Stomach (tissue), 4 donors: ENCODE data around the gene THSD4.

Source experiments
- CTCF ChIP-seq, 7 experiments: fragments of 450-650 bp in 4 of 7; fragments of 200-600 bp in 3 of 7; sonication (generic) in 3 of 7; IDR thresholded peaks; one replicate each; pipeline ENCODE4 v1.5.1; 2016 to 2019; ENCODE audit warnings: antibody characterized with exemption in 7 of 7, control low read depth in 2 of 7, mild to moderate bottlenecking in 1 of 7
- EP300 ChIP-seq: sonication (generic); formaldehyde crosslinking; IDR thresholded peaks from one replicate; pipeline ENCODE4 v1.6.1; 2017; ENCODE audit warnings: antibody characterized with exemption
- POLR2AphosphoS5 ChIP-seq, 3 donors: sonication (generic); formaldehyde crosslinking; IDR thresholded peaks; one replicate each; pipeline ENCODE4 v1.6.1; 2016; ENCODE audit warnings: antibody characterized with exemption in 3 of 3

GRCh38 chr15:71651750-71652186 is 536.5 kb downstream of the THSD4 start:
- TF ChIP-seq POLR2AphosphoS5 (IDR thresholded peaks at IDR 0.05) (peak in 1 of 3 donors; percentile 46), CTCF (IDR thresholded peaks at IDR 0.05) (peak in 4 of 7 experiments; percentile 21 to 51 (median 42)), EP300 (no peak)
